ENCODE data around the gene AQP2. TPM values are rescaled to one million over a fixed set of nuclear protein-coding genes. Genes with fewer than 3 reads are reported as not detected.

Gene AQP2
- total and polyA plus RNA-seq, 2 of the 4 experiments (the other 2 are of a cell fraction): not detected

- WGBS, 2 experiments (ENCODE audit: extremely low coverage in 2 of 2, insufficient read length in 1 of 2): 90% methylated on average over 5 of the region's 10 CpGs; no CpG with 5 or more reads in 1 of the 2 experiments
- Histone ChIP-seq H4K8ac (ENCODE audit: low read depth in 2 of 2, low read length in 2 of 2) (no peak overlapping the region), H2AFZ (replicated peaks; ENCODE audit: low read length, poor library complexity) (no peak overlapping the region), H3K18ac (ENCODE audit: low read depth, low read length) (no peak overlapping the region), H3K56ac (ENCODE audit: extremely low read depth, insufficient read depth, low read length) (no peak overlapping the region), H3K14ac (replicated peaks; ENCODE audit: low read depth, low read length) (no peak overlapping the region), H3K27me3 (ENCODE audit: control insufficient read depth, insufficient read depth, low read length) (no peaks in the 10 kb centered on the region), H3K79me1 (ENCODE audit: low read depth in 1 of 2, low read length in 2 of 2) (peaks cover 2 to 18% of the 10 kb centered on the region in 2 experiments; a peak in 3 of 4 replicates), H3K9me3 (ENCODE audit: control insufficient read depth, insufficient read depth, low read length) (no peaks in the 10 kb centered on the region), H3K4ac (ENCODE audit: low read depth, low read length) (no peak overlapping the region), H2AK5ac (ENCODE audit: low read depth, low read length) (no peak overlapping the region), H4K20me1 (ENCODE audit: insufficient read depth, low read length) (no peaks in the 10 kb centered on the region), H4K91ac (ENCODE audit: insufficient read depth, low read depth, low read length) (no peak overlapping the region), H3K9ac (ENCODE audit: low read depth, low read length) (no peak overlapping the region), H2BK120ac (ENCODE audit: low read depth, low read length) (no peak overlapping the region), H3K4me2 (ENCODE audit: low read depth, low read length) (no peak overlapping the region), H3K4me3 (ENCODE audit: insufficient read depth, low read depth, low read length) (no peak overlapping the region), H3K23ac (ENCODE audit: low read depth, low read length) (no peak overlapping the region; the same call in 1 of the 2 replicates), H3K9me1 (ENCODE audit: insufficient read depth, low read length) (peaks cover 15% of the 10 kb centered on the region), H3K27ac (ENCODE audit: insufficient read depth, low read length) (no peak overlapping the region), H2AK9ac (replicated peaks; ENCODE audit: low read depth, low read length, poor library complexity) (no peak overlapping the region), H3K36me3 (ENCODE audit: control insufficient read depth, insufficient read depth, low read length) (no peaks in the 10 kb centered on the region), H2BK15ac (ENCODE audit: low read depth, low read length) (no peak overlapping the region), H2BK20ac (ENCODE audit: low read depth, low read length) (no peak overlapping the region), H4K5ac (ENCODE audit: low read depth, low read length) (no peak overlapping the region), H3K4me1 (ENCODE audit: control insufficient read depth, insufficient read depth, low read length) (peaks cover 15% of the 10 kb centered on the region), H2BK5ac (ENCODE audit: low read depth, low read length, poor library complexity, severe bottlenecking) (no peak overlapping the region)
- DNase-seq: no peak
- intact Hi-C loops (cut with micrococcal nuclease): no loop called here
- in situ Hi-C loops (cut with MboI; ENCODE audit: low sequenced_read_pairs): no loop called here
- dilution Hi-C loops (cut with HindIII; ENCODE audit: low sequenced_read_pairs, unreplicated experiment): no loop called here
- ChIA-PET POLR2A (ENCODE audit: unreplicated experiment) (no interaction called here), CTCF (interaction anchor here (0.6 to 3.1 kb wide), 4 partner anchors 13 to 75 kb away, joined by 3 to 9 read pairs (median 4); partner anchors contain the start of gene RACGAP1)
- no TSS peak for BruUV-seq (replicated peaks)
- no peak for ATAC-seq (ENCODE audit: low read depth)
- TF ChIP-seq FOS (IDR thresholded peaks at IDR 0.05; ENCODE audit: low read depth, low read length) (no peak), RCOR1 (IDR thresholded peaks at IDR 0.05; ENCODE audit: insufficient replicate concordance, low read length) (no peak), RAD21 (IDR thresholded peaks at IDR 0.05; ENCODE audit: low read length) (no peak), MAZ (IDR thresholded peaks at IDR 0.05; ENCODE audit: borderline replicate concordance, low read depth, low read length) (no peak), RFX5 (IDR thresholded peaks at IDR 0.05; ENCODE audit: low read depth, low read length) (no peak), SMC3 (IDR thresholded peaks at IDR 0.05; ENCODE audit: low read depth, low read length) (no peak), CHD1 (IDR thresholded peaks at IDR 0.05; ENCODE audit: low read depth, low read length) (no peak), CTCF (conservative IDR thresholded peaks at IDR 0.05; ENCODE audit: low read depth, low read length) (no peak), USF2 (IDR thresholded peaks at IDR 0.05; ENCODE audit: low read depth, low read length) (no peak), NFE2L2 (IDR thresholded peaks at IDR 0.05; ENCODE audit: low read depth, low read length) (no peak), BHLHE40 (IDR thresholded peaks at IDR 0.05; ENCODE audit: low read depth, low read length) (no peak), MXI1 (IDR thresholded peaks at IDR 0.05; ENCODE audit: borderline replicate concordance, low read depth, low read length) (no peak), ELK1 (IDR thresholded peaks at IDR 0.05; ENCODE audit: borderline replicate concordance, low read depth, low read length) (no peak), POLR2A (IDR thresholded peaks at IDR 0.05; ENCODE audit: low read depth, low read length) (no peak), CEBPB (IDR thresholded peaks at IDR 0.05; ENCODE audit: low read depth, low read length) (no peak)
Observed at GRCh38 chr12:49980501-49981349, 30.2 kb downstream of the AQP2 start.

Data from IMR-90 (cell line).